Measurements from ENCODE around the gene DCTN5.

- TF ChIP-seq CTCF (IDR thresholded peaks at IDR 0.05): no peak
- no peak for TF ChIP-seq POLR2A (IDR thresholded peaks at IDR 0.05)
Measured at GRCh38 chr16:23668225-23668624, 27.0 kb downstream of the DCTN5 start.
